Glomerular endothelial cell (primary cell): ENCODE results near the gene MCCC2. TPM values are rescaled to one million over a fixed set of nuclear protein-coding genes. Genes with fewer than 3 reads are reported as not detected.

Experiments
- total RNA-seq: library from RNA; depleted of rRNA; stranded (reverse); fragments of >200 nt; gene quantifications from 2 replicates; pipeline ENCODE4 v1.2.3, GENCODE V29; 2015

The MCCC2 gene
- total RNA-seq, 1 donor from 2014 or later = 30.8 TPM

Other genes with a start within 250 kb of the MCCC2 start
- 19.3 and 25.6 TPM in 2 replicates for gene BDP1, start 131.7 kb upstream of the MCCC2 start, total RNA-seq
- not detected in 2 replicates for gene CARTPT, start 131.9 kb downstream of the MCCC2 start, total RNA-seq